Measurements from ENCODE around the gene KCNK15.
"Not testable (repeated sequence)": the region's sequence is repeated elsewhere in the genome, so short reads cannot be mapped to it uniquely, and the experiment has no call there.

The KCNK15 gene

DNA sequence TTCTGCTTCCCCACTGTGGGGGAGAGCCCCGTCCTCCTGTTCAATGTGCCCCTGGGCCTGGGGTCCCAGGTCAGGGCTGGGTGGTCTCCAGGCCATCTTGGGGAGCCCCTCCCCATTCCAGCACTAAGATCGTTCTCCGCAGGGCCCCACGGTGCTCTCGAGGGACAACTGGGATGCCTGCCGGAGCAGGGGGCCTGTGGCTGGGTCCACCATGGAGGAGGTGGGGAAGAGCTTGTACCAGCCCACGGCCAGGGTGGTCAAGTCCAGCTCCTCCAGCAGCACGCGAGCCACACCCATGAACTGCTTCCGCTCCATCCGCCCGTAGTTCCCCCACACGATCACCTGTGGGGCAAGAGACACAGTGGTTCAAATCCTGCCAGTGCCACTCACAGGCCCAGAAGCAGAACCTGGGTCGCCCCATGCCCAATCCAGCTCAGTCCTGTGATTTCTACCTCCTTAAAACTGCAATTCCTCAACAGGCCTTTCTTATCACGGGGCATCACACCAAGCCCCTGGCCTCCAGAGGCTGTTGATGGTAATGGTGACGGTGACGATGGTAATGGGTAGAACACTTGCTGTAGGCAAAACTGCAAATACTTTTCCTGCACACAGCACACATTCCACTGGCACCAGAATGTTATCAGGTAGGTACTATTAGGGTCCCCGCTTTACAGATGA is 10.5 kb downstream of the KCNK15 start:
- no peak overlapping the region for H3K4me3 Mint-ChIP-seq
- H3K27me3 Mint-ChIP-seq = peaks cover 2% of the 10 kb centered on the region
- H3K9me3 Mint-ChIP-seq (ENCODE audit: low read depth) = no peaks in the 10 kb centered on the region
- no peak overlapping the region for H3K27ac Mint-ChIP-seq
- H3K36me3 Mint-ChIP-seq = no peaks in the 10 kb centered on the region
- H3K4me1 Mint-ChIP-seq (ENCODE audit: low read depth) = no peaks in the 10 kb centered on the region

DNA sequence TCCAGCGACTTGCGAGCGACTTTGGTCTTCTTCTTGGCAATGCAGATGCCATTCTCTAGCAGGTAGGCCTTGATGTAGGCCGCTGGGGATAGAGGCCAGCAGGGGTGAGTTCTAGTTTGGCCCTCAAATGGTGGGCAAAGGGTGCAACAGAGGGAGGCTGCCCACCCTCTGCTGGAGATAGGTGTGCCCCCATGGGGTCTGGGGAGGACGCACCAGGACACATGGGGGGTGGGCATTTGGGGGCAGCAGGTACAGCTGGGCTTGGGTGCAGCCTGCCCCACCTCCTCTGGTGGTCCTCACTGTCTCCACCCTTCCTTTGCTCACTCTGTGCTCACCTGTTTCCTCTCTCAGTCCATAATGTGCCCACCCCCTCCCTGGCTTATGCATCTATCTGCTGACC is 11.3 kb downstream of the KCNK15 start:
- Mint-ChIP-seq H3K4me3 (no peak overlapping the region), H3K4me1 (ENCODE audit: low read depth) (no peaks in the 10 kb centered on the region), H3K27me3 (no peaks in the 10 kb centered on the region), H3K36me3 (no peaks in the 10 kb centered on the region), H3K9me3 (ENCODE audit: low read depth) (no peaks in the 10 kb centered on the region), H3K27ac (no peak overlapping the region)

DNA sequence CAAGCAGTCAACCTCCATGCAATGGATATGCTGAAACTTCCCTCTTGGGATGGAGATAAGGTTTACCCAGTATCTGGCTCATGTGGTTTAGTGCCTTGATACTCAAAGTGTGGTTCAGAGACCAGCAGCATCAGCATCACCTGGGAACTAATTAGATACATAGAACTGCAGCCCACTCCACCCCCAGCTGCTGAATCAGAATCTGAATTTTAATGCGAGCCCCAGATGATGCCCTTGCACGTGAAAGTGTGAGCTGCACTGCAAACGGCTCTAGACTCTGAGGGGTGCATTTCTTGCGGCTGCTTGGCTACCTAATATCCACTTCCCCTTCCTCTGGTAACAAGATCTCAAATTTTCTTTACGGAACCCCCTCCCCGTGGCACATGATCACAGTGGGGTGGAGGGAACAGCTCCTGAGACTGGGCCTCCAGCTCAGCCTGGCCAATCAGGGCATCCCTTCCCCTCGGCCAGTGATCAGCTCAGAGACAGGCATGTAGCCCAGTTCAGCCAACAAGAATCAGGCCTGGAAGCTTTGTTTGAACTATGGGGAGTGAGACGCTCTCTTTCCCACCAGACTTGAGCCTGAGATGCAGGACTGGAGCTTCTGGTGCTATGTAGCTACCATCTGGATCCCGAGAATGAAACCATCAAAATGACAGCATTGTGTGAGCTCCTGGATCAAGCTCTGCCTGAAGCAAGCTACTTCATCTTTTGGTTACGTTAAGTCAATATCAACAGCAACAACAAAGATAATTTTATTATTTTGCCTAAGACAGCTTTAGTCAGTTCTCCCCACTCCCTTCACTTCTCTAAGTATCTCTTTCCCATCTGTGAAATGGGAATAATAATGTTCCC is 12.8 kb downstream of the KCNK15 start:
- Mint-ChIP-seq H3K36me3 (no peaks in the 10 kb centered on the region), H3K4me3 (no peak overlapping the region), H3K27me3 (no peaks in the 10 kb centered on the region), H3K4me1 (ENCODE audit: low read depth) (no peaks in the 10 kb centered on the region), H3K9me3 (ENCODE audit: low read depth) (no peaks in the 10 kb centered on the region), H3K27ac (no peak overlapping the region)

DNA sequence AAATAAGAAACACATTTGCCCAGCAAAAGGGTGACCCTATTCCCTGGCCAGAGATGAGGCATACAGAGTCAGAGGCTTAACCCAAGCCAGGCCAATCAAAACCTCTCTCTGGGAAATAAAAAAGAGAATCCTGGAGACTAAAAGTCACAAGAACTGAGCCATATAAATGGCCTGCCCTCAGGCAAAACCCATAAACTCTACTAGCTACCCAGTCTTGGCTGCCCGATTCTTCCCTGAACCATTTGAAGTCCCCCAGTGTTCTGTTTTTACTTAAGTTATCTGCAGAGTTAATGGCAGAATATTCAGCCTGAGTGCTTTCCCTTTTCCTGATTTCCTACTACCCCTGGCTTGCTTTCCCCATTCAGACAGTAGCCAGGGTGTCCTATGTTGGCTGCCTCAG is 13.9 kb downstream of the KCNK15 start:
- Mint-ChIP-seq H3K4me3 (no peak overlapping the region), H3K36me3 (no peaks in the 10 kb centered on the region), H3K27ac (no peak overlapping the region), H3K9me3 (ENCODE audit: low read depth) (no peaks in the 10 kb centered on the region), H3K4me1 (ENCODE audit: low read depth) (no peaks in the 10 kb centered on the region), H3K27me3 (no peaks in the 10 kb centered on the region)

DNA sequence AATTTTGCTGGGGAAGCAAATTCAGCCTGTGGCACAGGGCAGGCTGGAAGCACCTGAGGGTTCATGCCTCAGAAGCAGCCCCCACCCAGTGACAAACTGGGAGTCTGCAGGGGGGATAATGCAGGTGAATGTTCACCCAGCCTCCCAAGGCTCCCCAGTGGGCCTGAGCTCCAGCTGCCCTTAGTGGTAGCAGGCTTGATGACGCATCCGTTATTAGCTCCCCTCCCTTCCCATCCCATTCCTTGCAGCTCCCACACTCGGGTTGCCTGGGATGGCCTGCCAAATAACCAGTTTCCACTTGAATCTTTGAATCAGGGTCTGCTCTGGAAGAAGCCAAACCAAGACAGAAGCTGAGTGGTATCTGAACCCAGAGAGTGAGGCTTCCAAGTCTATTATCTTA is 15.8 kb downstream of the KCNK15 start:
- H3K4me1 Mint-ChIP-seq (ENCODE audit: low read depth) = no peaks in the 10 kb centered on the region
- no peaks in the 10 kb centered on the region for H3K27me3 Mint-ChIP-seq
- H3K4me3 Mint-ChIP-seq = no peak overlapping the region
- no peak overlapping the region for H3K27ac Mint-ChIP-seq
- no peaks in the 10 kb centered on the region for H3K9me3 Mint-ChIP-seq (ENCODE audit: low read depth)
- no peaks in the 10 kb centered on the region for H3K36me3 Mint-ChIP-seq

DNA sequence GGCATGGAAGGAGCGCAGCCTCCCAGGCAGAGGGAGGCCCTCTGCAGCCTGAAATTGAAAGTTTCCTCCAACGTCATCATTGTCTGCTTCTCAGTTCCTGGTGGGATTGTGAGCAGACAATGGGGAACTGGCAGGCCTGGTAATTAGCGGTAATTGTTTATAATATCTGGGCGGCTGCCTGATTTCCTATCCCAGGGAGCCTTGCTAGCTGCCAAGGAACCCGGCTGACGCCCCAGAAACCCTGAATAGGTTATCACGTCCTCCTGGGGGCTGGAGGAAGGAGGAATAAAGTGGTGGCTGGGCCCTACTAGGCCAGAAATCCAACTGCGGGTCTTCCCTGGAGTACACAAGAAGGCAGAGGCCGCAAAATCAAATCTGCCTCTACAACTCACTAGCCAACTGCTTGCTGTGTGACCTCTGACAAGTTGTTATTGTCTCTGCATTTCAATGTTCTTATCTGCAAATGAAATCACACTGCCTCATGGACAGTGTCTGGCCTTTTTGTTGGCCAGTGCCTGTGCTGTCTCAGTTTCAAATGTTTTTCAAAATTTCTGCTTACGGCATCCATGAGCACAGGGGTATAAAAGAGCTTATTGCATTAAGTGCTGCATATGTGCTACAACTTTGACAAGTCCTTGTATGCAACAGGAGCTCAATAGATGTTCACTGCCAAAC is 16.9 kb downstream of the KCNK15 start:
- Mint-ChIP-seq H3K4me3 (no peak overlapping the region), H3K9me3 (ENCODE audit: low read depth) (no peaks in the 10 kb centered on the region), H3K4me1 (ENCODE audit: low read depth) (no peaks in the 10 kb centered on the region), H3K27ac (no peak overlapping the region), H3K36me3 (no peaks in the 10 kb centered on the region), H3K27me3 (no peaks in the 10 kb centered on the region)

DNA sequence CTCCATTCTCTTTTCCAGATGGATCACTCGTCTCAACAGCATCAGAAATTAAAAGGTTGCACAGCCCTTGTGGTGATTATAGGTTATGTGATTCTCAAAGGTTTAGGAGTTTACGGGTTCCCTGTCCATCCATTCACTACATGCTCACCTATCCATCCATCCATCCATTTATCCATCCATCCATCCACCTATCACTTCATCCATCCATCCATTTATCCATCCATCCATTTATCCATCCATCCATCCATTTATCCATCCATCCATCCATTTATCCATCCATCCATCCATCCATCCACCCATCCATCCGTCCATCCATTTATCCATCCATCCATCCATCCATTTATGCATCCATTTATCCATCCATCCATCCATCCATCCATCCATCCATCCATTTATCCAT is 18.1 kb downstream of the KCNK15 start:
- H3K36me3 Mint-ChIP-seq; H3K4me3 Mint-ChIP-seq; H3K27me3 Mint-ChIP-seq; H3K4me1 Mint-ChIP-seq (ENCODE audit: low read depth); H3K9me3 Mint-ChIP-seq (ENCODE audit: low read depth); H3K27ac Mint-ChIP-seq: not testable (repeated sequence)

DNA sequence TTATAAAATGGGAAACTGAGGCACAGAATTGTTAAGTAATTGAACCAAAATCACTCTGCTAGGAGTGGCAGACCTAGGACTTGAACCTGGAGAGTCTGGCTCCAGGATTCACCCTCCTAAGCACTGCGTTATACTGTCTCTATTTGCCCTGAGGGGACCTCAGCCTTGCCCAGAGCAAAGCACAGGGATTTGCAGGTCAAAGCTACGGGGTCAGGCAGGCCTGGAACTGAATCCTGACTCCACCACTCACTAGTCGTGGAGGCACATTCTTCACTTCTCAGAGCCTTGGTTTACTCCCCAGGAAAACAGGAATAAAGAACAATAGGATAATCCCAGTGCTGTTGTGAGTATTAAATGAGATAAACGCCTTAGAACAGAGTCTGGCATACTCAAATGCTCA is 19.4 kb downstream of the KCNK15 start:
- Mint-ChIP-seq H3K9me3 (ENCODE audit: low read depth) (no peaks in the 10 kb centered on the region), H3K27me3 (no peaks in the 10 kb centered on the region), H3K27ac (no peak overlapping the region), H3K4me1 (ENCODE audit: low read depth) (no peaks in the 10 kb centered on the region), H3K4me3 (no peak overlapping the region), H3K36me3 (no peaks in the 10 kb centered on the region)

DNA sequence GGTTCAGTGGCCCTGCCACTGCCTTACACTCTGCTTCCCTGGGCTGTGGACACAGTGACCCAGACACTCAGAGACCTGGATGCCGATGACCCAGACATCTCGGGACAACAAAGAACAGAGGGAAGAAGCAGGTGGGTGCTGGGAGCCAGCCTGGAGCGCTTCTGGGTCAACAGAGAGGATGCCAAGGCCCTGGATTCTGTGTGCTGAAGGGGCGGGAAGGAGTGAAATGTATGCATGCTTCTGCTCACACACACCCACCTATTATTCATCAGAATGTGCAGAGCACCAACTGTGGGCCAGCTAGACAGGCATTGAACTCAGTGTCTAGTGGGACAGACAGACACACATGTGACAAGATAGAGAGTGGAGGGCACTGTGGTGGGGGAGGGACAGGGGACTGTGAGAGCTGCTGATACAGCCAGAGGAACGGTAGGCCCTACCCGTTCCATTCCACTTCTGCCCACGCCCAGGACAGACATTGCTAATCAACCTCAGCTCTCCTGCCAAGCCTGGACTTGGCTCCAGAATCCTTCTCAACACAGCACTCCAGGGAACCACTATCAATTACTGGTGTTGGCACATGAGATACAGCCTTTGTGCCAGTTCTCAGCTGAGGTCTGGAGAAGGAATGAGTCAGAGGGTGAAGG is 20.2 kb downstream of the KCNK15 start:
- Mint-ChIP-seq H3K27ac (no peak overlapping the region), H3K4me1 (ENCODE audit: low read depth) (no peaks in the 10 kb centered on the region), H3K9me3 (ENCODE audit: low read depth) (no peaks in the 10 kb centered on the region), H3K36me3 (no peaks in the 10 kb centered on the region), H3K4me3 (no peak overlapping the region), H3K27me3 (no peaks in the 10 kb centered on the region)

DNA sequence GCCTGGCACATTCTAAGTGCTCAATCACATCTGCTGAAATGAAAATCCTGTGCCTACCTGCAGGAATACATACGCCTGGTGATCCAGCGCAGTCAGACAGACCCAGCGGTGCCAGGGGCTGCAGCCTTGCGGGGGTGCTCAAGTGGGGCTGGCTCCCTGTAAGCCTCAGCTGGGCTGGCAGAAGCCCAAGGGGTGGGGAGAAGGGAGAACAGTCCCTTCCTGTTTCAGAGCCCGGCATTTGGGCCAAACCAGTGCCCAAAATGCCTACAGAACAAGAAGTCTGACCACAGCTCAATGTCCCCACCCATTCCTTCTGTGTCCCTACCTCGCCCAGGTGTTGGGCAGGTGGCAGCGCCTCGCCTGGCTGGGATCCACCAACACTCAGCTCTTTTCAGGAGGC is 22.6 kb downstream of the KCNK15 start:
- Mint-ChIP-seq H3K4me1 (ENCODE audit: low read depth) (no peaks in the 10 kb centered on the region), H3K9me3 (ENCODE audit: low read depth) (no peaks in the 10 kb centered on the region), H3K27me3 (peaks cover 2% of the 10 kb centered on the region), H3K36me3 (no peaks in the 10 kb centered on the region), H3K4me3 (no peak overlapping the region), H3K27ac (no peak overlapping the region)

DNA sequence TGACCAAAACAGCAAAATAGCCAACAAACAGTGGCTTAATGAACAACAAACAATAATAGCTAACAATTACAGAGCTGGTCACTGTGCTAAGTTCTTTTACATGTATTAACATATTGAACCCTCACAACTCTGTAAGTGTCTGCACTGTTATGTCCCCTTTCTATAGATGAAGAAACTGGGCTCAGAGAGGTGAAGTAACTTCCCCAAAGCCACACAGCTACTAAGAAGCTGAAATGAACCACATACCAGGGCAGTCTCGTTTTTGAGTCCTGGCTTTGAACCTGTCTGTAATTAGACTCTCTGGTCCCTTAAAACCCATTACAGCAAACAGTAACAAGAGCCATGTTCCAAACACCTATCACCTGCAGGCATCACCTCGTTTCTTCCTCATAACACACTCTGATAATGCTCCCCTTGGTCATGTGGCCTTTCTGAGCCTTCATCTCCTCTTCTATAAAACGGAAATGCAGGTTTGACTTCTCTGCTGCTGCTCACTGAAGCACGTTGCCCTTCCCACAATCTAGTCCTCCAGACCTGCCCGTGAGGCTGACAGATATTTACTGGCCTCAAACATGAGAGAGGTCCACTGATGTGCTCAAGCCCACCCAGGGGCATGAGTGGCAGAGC is 23.3 kb downstream of the KCNK15 start:
- Mint-ChIP-seq H3K27ac (no peak overlapping the region), H3K9me3 (ENCODE audit: low read depth) (no peaks in the 10 kb centered on the region), H3K4me1 (ENCODE audit: low read depth) (no peaks in the 10 kb centered on the region), H3K27me3 (peaks cover 2% of the 10 kb centered on the region), H3K4me3 (no peak overlapping the region), H3K36me3 (no peaks in the 10 kb centered on the region)

DNA sequence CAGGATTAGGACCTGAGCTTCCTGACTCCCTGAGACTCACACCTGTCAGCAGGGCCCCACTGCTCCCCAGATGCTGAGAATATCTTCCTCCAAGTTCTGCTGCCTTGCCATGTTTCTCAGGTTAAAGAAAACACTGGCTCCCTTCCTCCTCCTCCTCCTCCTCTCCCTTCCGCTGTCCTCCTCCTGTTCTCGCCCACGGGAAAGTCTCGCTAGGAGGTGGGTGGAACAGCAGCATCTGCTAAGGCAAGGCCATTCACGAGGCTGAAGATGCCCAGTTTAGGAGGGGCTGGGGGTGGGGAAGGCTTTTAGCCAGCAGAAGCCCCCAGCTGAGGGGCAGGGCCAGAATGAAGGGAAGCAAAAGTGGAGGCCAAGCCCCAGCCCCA is 23.8 kb downstream of the KCNK15 start:
- peaks cover 2% of the 10 kb centered on the region for H3K27me3 Mint-ChIP-seq
- H3K9me3 Mint-ChIP-seq (ENCODE audit: low read depth) = no peaks in the 10 kb centered on the region
- no peaks in the 10 kb centered on the region for H3K36me3 Mint-ChIP-seq
- H3K27ac Mint-ChIP-seq = no peak overlapping the region
- H3K4me3 Mint-ChIP-seq = no peak overlapping the region
- no peaks in the 10 kb centered on the region for H3K4me1 Mint-ChIP-seq (ENCODE audit: low read depth)

DNA sequence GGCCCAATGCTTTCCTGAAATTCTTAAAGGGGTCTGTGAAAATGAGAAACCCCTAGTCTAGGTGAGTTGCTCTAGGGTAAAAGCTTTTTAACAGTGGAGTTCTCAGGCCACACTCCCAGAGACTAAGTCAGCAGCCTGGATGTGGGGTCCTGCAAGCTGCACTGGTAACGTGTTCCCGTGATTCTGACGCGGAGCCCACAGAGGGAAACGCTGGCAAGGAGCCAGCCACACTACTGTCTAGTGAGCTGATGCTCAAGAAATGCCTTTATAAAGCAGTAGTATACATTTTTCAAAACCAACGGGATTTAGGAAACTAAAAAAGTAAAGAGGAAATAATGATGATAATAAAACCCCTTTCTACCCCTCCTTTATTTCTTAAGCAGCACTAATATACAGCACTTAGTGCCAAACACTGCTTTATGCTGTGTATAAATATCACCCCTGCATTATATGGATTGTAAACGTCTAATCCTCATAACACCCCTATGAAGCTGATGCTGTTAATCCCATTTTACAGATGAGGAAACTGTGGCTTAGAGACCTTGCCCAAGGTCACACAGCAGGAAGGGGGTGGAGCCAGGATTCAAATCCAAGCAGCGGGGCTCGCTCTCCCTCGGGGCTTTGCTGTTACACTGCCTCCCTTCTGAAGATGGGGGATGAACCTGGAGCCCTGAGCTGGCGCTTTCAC is 25.0 kb downstream of the KCNK15 start:
- H3K27ac Mint-ChIP-seq = no peak overlapping the region
- H3K9me3 Mint-ChIP-seq (ENCODE audit: low read depth) = no peaks in the 10 kb centered on the region
- H3K4me1 Mint-ChIP-seq (ENCODE audit: low read depth) = no peaks in the 10 kb centered on the region
- peaks cover 3% of the 10 kb centered on the region for H3K27me3 Mint-ChIP-seq
- no peak overlapping the region for H3K4me3 Mint-ChIP-seq
- H3K36me3 Mint-ChIP-seq = no peaks in the 10 kb centered on the region

DNA sequence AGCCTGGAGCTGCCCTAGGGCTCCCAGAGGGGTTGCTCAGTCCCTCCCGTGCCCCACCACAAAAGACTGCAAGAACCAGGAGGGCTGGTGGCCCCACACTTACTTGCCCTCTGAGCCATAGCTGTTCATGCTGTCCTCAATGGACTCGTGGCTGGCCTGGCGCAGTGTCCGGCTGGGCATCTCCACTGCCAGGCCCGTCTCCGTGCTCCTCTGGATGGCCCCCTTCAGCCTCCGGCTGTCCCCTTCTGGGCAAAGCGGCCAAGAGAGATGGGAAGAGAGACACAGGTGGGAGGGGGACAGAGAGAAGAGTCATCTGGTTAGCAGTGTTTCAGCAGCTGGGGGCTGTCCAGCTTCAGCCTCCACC is 25.5 kb downstream of the KCNK15 start:
- Mint-ChIP-seq H3K27ac (no peak overlapping the region), H3K4me3 (no peak overlapping the region)

More for the DNA sequence above, 25.5 kb downstream of the KCNK15 start:
- Mint-ChIP-seq H3K36me3 (no peaks in the 10 kb centered on the region), H3K27me3 (peaks cover 3% of the 10 kb centered on the region), H3K9me3 (ENCODE audit: low read depth) (no peaks in the 10 kb centered on the region), H3K4me1 (ENCODE audit: low read depth) (no peaks in the 10 kb centered on the region)
